ENCODE measurements around the gene UBAP1.

GRCh38 chr9:34216325-34216724 lies 37.5 kb downstream of the UBAP1 start:
- TF ChIP-seq CTCF (IDR thresholded peaks at IDR 0.05) (no peak), EP300 (IDR thresholded peaks at IDR 0.05) (no peak)
